ENCODE data around the gene DSCAM.

- TF ChIP-seq, protein P1, sequence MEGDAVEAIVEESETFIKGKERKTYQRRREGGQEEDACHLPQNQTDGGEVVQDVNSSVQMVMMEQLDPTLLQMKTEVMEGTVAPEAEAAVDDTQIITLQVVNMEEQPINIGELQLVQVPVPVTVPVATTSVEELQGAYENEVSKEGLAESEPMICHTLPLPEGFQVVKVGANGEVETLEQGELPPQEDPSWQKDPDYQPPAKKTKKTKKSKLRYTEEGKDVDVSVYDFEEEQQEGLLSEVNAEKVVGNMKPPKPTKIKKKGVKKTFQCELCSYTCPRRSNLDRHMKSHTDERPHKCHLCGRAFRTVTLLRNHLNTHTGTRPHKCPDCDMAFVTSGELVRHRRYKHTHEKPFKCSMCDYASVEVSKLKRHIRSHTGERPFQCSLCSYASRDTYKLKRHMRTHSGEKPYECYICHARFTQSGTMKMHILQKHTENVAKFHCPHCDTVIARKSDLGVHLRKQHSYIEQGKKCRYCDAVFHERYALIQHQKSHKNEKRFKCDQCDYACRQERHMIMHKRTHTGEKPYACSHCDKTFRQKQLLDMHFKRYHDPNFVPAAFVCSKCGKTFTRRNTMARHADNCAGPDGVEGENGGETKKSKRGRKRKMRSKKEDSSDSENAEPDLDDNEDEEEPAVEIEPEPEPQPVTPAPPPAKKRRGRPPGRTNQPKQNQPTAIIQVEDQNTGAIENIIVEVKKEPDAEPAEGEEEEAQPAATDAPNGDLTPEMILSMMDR (IDR thresholded peaks at IDR 0.05): no peak
- no peak for TF ChIP-seq POLR2AphosphoS5 (IDR thresholded peaks at IDR 0.05; ENCODE audit: insufficient read depth in 1 of 2, low read depth in 1 of 2)
Measured at GRCh38 chr21:40438616-40439015, 408.3 kb downstream of the DSCAM start.

Measured in vagina (tissue), 2 donors.